ENCODE data around the gene DCBLD1. TPM values are rescaled to one million over a fixed set of nuclear protein-coding genes. Genes with fewer than 3 reads are reported as not detected.

DCBLD1 gene
- total RNA-seq, 2 donors from 2014 or later, result 8.8 to 17.6 TPM

DNA sequence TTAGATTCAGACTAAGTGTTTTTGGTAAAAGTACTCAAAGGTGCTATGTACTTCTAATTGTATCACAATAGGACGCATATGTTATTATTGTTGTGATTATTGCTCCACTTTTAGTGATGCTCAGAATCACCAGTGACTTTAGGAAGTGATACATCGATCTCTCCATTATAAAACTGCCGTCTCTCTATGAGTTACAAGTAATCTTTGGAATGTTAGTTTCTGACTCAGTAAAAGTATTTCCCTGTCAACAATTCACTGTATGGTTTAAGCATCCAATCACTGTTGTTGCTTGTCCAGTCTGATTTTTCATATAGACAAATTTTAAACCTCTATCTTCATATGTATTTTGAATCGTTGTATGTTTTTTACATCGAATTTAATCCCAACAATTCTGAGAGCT is 9.4 kb downstream of the DCBLD1 start:
- H3K4me3 ChIP-seq, result no peak overlapping the region
- WGBS, result 95% methylated on average over 5 of the region's 5 CpGs
- no peak overlapping the region for H3K27ac ChIP-seq
- no peaks in the 10 kb centered on the region for H3K4me1 ChIP-seq (replicated peaks)
- intact Hi-C loops (cut with DNase I), result no loop called here
- no peaks in the 10 kb centered on the region for H3K9me3 ChIP-seq
- TF ChIP-seq POLR2A (IDR thresholded peaks at IDR 0.05) (no peak), POLR2AphosphoS5 (IDR thresholded peaks at IDR 0.05) (no peak)
- TF ChIP-seq, protein P1, sequence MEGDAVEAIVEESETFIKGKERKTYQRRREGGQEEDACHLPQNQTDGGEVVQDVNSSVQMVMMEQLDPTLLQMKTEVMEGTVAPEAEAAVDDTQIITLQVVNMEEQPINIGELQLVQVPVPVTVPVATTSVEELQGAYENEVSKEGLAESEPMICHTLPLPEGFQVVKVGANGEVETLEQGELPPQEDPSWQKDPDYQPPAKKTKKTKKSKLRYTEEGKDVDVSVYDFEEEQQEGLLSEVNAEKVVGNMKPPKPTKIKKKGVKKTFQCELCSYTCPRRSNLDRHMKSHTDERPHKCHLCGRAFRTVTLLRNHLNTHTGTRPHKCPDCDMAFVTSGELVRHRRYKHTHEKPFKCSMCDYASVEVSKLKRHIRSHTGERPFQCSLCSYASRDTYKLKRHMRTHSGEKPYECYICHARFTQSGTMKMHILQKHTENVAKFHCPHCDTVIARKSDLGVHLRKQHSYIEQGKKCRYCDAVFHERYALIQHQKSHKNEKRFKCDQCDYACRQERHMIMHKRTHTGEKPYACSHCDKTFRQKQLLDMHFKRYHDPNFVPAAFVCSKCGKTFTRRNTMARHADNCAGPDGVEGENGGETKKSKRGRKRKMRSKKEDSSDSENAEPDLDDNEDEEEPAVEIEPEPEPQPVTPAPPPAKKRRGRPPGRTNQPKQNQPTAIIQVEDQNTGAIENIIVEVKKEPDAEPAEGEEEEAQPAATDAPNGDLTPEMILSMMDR (IDR thresholded peaks at IDR 0.05), result no peak
- no peaks in the 10 kb centered on the region for H3K27me3 ChIP-seq (replicated peaks; ENCODE audit: insufficient read depth)
- DNase-seq (ENCODE audit: low spot score), result no peak
- H3K36me3 ChIP-seq, result no peaks in the 10 kb centered on the region

DNA sequence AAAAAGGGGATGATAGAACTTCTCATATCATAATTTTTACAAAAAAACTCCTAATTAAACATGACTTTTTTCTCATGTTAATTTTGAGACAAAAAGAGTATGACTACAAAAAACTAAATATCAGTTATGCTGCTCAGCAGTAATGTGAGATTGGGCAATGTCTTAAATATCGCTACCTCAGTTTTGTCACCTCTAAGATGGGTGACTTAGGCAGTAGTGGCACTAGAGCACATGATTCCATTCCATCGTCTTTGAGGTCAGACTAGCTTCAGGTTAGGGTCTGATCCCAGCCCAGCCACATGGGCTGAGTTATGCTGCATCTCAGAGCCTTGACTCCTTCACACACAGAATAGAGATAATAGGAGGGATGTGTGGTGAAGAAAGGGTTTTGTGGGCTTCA is 11.0 kb downstream of the DCBLD1 start:
- Histone ChIP-seq H3K4me3 (no peak overlapping the region), H3K36me3 (no peaks in the 10 kb centered on the region), H3K27ac (no peak overlapping the region), H3K4me1 (replicated peaks) (no peaks in the 10 kb centered on the region), H3K9me3 (no peaks in the 10 kb centered on the region), H3K27me3 (replicated peaks; ENCODE audit: insufficient read depth) (no peaks in the 10 kb centered on the region)
- intact Hi-C loops (cut with DNase I), result no loop called here
- 95% methylated on average over 2 of the region's 2 CpGs for WGBS
- TF ChIP-seq, protein P1 (IDR thresholded peaks at IDR 0.05), result no peak
- no peak for TF ChIP-seq POLR2A (IDR thresholded peaks at IDR 0.05)
- TF ChIP-seq POLR2AphosphoS5 (IDR thresholded peaks at IDR 0.05), result no peak
- no peak for DNase-seq (ENCODE audit: low spot score)

DNA sequence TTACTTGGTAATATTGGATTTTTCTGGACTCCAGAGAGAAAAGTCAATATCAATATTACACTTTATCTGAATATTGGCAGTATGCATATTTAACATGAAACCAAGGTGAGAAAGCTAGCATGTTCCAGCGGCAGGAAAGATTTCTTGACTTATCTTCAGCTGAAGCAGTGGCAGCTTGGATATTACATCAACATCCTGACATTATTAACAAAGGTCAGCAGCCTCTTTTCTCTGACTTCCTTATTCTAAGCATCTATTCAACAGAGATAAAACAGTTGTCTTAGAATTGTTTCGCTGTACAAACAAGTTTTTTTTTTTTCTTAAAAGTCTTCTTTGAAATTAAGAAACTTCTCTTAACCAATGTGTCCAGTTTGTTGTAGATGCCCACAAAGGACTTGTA is 11.8 kb downstream of the DCBLD1 start:
- Histone ChIP-seq H3K4me3 (no peak overlapping the region), H3K36me3 (no peaks in the 10 kb centered on the region), H3K4me1 (replicated peaks) (no peaks in the 10 kb centered on the region), H3K27me3 (replicated peaks; ENCODE audit: insufficient read depth) (no peaks in the 10 kb centered on the region), H3K27ac (no peak overlapping the region), H3K9me3 (no peaks in the 10 kb centered on the region)
- TF ChIP-seq POLR2A (IDR thresholded peaks at IDR 0.05) (no peak), POLR2AphosphoS5 (IDR thresholded peaks at IDR 0.05) (no peak)
- TF ChIP-seq, protein P1 (IDR thresholded peaks at IDR 0.05), result no peak
- intact Hi-C loops (cut with DNase I), result no loop called here
- WGBS, result 75% methylated on average over 2 of the region's 2 CpGs
- no peak for DNase-seq (ENCODE audit: low spot score)

DNA sequence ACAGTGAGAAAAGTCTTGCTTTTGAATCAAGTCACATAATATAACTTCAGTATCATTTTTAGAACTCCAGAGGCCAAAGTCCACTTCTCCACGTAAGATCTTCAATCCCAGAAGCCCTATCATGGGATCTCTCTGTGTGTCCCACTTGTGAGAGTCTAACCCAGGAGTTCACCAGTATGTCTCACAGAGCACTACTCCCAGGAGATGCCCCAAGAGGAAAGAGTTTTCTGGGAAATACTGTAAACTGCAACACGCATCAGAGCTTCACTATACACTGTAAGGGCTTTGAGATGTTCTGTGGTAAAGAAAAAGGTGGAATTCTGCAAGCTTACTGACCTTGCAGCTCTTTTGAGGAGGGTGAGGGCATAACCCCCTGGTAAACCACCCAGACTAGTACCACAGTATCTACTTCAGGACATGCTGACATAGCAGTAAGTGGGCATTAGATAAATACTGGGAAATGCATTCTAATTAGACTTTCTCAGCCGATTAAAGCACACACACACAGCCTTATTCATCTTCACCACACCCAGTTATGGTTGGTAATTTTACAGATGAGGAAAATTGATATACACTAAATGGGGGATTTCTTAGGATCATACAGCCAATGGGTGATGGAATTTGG is 12.3 kb downstream of the DCBLD1 start:
- H3K4me1 ChIP-seq (replicated peaks), result no peaks in the 10 kb centered on the region
- WGBS, result 92% methylated on average over 3 of the region's 3 CpGs
- DNase-seq (ENCODE audit: low spot score), result no peak
- TF ChIP-seq POLR2AphosphoS5 (IDR thresholded peaks at IDR 0.05), result no peak
- TF ChIP-seq, protein P1 (IDR thresholded peaks at IDR 0.05), result no peak
- H3K27ac ChIP-seq, result no peak overlapping the region
- H3K4me3 ChIP-seq, result no peak overlapping the region
- H3K27me3 ChIP-seq (replicated peaks; ENCODE audit: insufficient read depth), result no peaks in the 10 kb centered on the region
- no peaks in the 10 kb centered on the region for H3K9me3 ChIP-seq
- H3K36me3 ChIP-seq, result no peaks in the 10 kb centered on the region
- intact Hi-C loops (cut with DNase I), result no loop called here

DNA sequence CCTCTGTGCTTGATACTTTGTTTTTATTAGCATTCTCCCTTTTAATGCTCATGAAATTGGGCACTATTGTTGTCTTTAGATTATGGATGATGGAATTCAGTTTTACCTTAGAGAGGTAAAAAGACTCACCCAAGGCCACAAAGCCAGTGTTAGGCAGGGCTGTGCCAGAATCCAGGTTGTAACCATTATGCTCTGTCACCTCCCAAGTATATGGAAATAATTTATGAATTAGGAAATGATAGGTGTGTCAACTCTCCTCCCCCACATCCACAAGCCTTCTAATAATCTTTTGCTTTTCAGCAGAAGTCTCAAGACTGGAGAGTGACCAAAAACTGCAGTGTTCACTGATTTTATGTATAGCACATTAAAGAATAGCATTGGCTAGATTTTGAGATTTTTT is 13.0 kb downstream of the DCBLD1 start:
- no peak for TF ChIP-seq POLR2A (IDR thresholded peaks at IDR 0.05)
- Histone ChIP-seq H3K9me3 (no peaks in the 10 kb centered on the region), H3K4me3 (no peak overlapping the region), H3K27me3 (replicated peaks; ENCODE audit: insufficient read depth) (no peaks in the 10 kb centered on the region), H3K27ac (no peak overlapping the region), H3K36me3 (no peaks in the 10 kb centered on the region), H3K4me1 (replicated peaks) (no peaks in the 10 kb centered on the region)
- no peak for DNase-seq (ENCODE audit: low spot score)
- intact Hi-C loops (cut with DNase I), result no loop called here

Measured in prostate gland (tissue), 2 donors.